Esophagus muscularis mucosa (tissue), 4 donors: Measurements from ENCODE around the gene TADA2B.

Experiments
- CTCF ChIP-seq, 3 experiments: fragments of 200-600 bp in 2 of 3; fragments of 450-650 bp in 1 of 3; sonication (generic) in 2 of 3; IDR thresholded peaks; one replicate each; pipeline ENCODE4 v1.5.1; 2017 to 2019; ENCODE audit warnings: antibody characterized with exemption in 3 of 3, mild to moderate bottlenecking in 2 of 3, moderate library complexity in 1 of 3
- EP300 ChIP-seq: sonication (generic); formaldehyde crosslinking; IDR thresholded peaks from one replicate; pipeline ENCODE4 v1.6.1; 2017; ENCODE audit warnings: antibody characterized with exemption
- POLR2A ChIP-seq: fragments of 450-650 bp; IDR thresholded peaks from one replicate; pipeline ENCODE4 v1.6.1; 2017; ENCODE audit warnings: antibody characterized with exemption, moderate library complexity, mild to moderate bottlenecking, low read depth

GRCh38 chr4:7045961-7046921, 3.1 kb downstream of the TADA2B start:
- TF ChIP-seq CTCF (IDR thresholded peaks at IDR 0.05): no peak
- TF ChIP-seq EP300: no peak
- TF ChIP-seq POLR2A: no peak
